ENCODE measurements around the gene RPL41.

GRCh38 chr12:56153678-56154065, 37.2 kb downstream of the RPL41 start:
- TF ChIP-seq, protein P1, sequence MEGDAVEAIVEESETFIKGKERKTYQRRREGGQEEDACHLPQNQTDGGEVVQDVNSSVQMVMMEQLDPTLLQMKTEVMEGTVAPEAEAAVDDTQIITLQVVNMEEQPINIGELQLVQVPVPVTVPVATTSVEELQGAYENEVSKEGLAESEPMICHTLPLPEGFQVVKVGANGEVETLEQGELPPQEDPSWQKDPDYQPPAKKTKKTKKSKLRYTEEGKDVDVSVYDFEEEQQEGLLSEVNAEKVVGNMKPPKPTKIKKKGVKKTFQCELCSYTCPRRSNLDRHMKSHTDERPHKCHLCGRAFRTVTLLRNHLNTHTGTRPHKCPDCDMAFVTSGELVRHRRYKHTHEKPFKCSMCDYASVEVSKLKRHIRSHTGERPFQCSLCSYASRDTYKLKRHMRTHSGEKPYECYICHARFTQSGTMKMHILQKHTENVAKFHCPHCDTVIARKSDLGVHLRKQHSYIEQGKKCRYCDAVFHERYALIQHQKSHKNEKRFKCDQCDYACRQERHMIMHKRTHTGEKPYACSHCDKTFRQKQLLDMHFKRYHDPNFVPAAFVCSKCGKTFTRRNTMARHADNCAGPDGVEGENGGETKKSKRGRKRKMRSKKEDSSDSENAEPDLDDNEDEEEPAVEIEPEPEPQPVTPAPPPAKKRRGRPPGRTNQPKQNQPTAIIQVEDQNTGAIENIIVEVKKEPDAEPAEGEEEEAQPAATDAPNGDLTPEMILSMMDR (IDR thresholded peaks at IDR 0.05) = no peak
- no peak for TF ChIP-seq POLR2AphosphoS5 (IDR thresholded peaks at IDR 0.05)

All from upper lobe of left lung (tissue), 4 donors.